Stomach (tissue), 4 donors: ENCODE measurements around the gene RNASEH2A.

ENCODE experiments used
- EP300 ChIP-seq: sonication (generic); formaldehyde crosslinking; IDR thresholded peaks from one replicate; pipeline ENCODE4 v1.6.1; 2017; ENCODE audit warnings: antibody characterized with exemption
- POLR2A ChIP-seq, 4 donors: fragments of 450-650 bp; IDR thresholded peaks; one replicate each; pipeline ENCODE4 v1.6.1; 2016; ENCODE audit warnings: antibody characterized with exemption in 4 of 4, control low read depth in 2 of 4, mild to moderate bottlenecking in 1 of 4, moderate library complexity in 1 of 4
- POLR2AphosphoS5 ChIP-seq, 3 donors: sonication (generic); formaldehyde crosslinking; IDR thresholded peaks; one replicate each; pipeline ENCODE4 v1.6.1; 2016; ENCODE audit warnings: antibody characterized with exemption in 3 of 3
- TF ChIP-seq, protein P1 (sequence below), 7 experiments: fragments of 450-650 bp in 4 of 7; fragments of 200-600 bp in 3 of 7; sonication (generic) in 3 of 7; IDR thresholded peaks; one replicate each; pipeline ENCODE4 v1.5.1; 2016 to 2019; ENCODE audit warnings: antibody characterized with exemption in 7 of 7, control low read depth in 2 of 7, mild to moderate bottlenecking in 1 of 7

DNA sequence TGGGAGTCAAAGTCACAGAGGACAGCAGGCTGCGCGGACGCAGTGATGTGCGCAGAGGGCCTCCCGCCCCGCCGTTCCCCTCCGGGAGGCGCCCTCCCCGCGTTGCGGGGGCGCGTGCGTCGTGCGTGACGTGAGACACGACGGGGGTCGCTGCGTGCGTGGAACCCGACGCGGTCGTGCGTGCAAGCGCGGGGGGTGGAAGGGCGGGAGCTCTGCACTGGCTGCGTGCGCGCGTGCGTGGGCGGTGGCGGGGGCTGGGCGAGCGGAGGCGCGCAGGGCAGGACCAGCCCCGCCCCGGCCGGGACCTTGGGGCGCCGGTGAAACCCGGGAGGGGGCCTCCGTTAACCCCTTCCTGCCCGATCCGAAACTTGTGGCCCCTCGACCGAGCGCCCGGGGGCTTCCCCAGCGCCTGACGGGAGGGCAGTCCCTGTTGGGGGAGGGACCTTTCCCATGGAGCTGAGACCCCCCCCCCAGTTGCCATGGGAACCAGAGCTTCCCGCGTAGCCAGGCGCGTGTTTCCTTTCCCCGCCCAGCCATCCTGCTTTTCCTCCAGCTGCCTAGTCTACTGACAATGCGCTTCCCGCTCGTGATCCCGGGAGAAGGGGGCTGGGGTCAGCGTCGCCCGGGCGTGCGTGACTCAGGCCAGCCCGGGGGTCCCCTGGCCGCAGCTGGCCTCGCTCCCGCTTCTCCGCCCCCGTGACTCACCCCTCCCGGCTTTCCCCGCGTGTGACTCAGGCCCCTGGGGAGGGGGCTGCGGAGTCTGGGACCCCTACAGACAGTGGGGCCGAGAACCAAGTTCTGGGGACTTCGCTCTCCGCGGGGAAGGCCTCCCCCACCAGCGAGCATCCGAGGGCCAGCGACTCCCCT is 23.7 kb upstream of the RNASEH2A start:
- TF ChIP-seq, protein P1, sequence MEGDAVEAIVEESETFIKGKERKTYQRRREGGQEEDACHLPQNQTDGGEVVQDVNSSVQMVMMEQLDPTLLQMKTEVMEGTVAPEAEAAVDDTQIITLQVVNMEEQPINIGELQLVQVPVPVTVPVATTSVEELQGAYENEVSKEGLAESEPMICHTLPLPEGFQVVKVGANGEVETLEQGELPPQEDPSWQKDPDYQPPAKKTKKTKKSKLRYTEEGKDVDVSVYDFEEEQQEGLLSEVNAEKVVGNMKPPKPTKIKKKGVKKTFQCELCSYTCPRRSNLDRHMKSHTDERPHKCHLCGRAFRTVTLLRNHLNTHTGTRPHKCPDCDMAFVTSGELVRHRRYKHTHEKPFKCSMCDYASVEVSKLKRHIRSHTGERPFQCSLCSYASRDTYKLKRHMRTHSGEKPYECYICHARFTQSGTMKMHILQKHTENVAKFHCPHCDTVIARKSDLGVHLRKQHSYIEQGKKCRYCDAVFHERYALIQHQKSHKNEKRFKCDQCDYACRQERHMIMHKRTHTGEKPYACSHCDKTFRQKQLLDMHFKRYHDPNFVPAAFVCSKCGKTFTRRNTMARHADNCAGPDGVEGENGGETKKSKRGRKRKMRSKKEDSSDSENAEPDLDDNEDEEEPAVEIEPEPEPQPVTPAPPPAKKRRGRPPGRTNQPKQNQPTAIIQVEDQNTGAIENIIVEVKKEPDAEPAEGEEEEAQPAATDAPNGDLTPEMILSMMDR (IDR thresholded peaks at IDR 0.05), result no peak
- TF ChIP-seq POLR2A (IDR thresholded peaks at IDR 0.05), result peak in 1 of 4 donors; percentile 8
- peak; percentile 2 to 94 (median 90) for TF ChIP-seq POLR2AphosphoS5 (IDR thresholded peaks at IDR 0.05)
- TF ChIP-seq EP300, result peak; percentile 99
